ENCODE measurements around the gene NAP1L1. TPM values are rescaled to one million over a fixed set of nuclear protein-coding genes. Genes with fewer than 3 reads are reported as not detected.

Gene NAP1L1
- total RNA-seq, 4 donors from 2014 or later = 103 to 279 (median 201) TPM

DNA sequence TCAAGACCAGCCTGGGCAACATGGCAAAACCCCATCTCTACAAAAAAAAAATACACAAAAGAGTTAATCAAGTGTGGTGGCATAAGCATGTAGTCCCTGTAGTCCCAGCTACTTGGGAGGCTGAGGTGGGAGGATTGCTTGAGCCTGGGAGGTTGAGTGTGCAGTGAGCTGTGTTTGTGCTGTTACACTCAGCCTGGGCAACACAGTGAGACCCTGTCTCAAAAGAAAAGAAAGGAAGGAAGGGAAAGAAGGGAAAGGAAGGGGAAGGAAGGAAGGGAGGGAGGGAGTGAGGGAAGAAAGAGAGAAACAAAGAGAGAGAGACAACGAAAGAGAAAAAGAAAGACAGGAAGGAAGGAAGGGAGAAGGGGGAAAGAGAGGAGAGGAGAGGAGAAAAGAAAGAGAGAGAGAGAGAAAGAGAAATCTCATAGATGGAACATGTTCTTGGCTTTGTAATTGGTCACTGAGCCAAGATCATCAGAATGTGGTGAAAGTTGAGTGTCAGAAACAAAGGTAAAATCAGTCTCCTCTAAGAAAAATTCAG lies 26.8 kb upstream of the NAP1L1 start:
- intact Hi-C loops (cut with DNase I) = no loop called here
- WGBS, 2 donors = 38 to 44% methylated on average over 1 of the region's 1 CpG
- Histone ChIP-seq H3K36me3 (no peaks in the 10 kb centered on the region), H3K27ac (no peak overlapping the region), H3K4me3 (no peak overlapping the region), H3K4me1 (no peaks in the 10 kb centered on the region), H3K27me3 (no peaks in the 10 kb centered on the region), H3K9me3 (no peaks in the 10 kb centered on the region)
- DNase-seq = no peak
- TF ChIP-seq, protein P1, sequence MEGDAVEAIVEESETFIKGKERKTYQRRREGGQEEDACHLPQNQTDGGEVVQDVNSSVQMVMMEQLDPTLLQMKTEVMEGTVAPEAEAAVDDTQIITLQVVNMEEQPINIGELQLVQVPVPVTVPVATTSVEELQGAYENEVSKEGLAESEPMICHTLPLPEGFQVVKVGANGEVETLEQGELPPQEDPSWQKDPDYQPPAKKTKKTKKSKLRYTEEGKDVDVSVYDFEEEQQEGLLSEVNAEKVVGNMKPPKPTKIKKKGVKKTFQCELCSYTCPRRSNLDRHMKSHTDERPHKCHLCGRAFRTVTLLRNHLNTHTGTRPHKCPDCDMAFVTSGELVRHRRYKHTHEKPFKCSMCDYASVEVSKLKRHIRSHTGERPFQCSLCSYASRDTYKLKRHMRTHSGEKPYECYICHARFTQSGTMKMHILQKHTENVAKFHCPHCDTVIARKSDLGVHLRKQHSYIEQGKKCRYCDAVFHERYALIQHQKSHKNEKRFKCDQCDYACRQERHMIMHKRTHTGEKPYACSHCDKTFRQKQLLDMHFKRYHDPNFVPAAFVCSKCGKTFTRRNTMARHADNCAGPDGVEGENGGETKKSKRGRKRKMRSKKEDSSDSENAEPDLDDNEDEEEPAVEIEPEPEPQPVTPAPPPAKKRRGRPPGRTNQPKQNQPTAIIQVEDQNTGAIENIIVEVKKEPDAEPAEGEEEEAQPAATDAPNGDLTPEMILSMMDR (IDR thresholded peaks at IDR 0.05) = no peak
- no peak for TF ChIP-seq POLR2A (IDR thresholded peaks at IDR 0.05)

DNA sequence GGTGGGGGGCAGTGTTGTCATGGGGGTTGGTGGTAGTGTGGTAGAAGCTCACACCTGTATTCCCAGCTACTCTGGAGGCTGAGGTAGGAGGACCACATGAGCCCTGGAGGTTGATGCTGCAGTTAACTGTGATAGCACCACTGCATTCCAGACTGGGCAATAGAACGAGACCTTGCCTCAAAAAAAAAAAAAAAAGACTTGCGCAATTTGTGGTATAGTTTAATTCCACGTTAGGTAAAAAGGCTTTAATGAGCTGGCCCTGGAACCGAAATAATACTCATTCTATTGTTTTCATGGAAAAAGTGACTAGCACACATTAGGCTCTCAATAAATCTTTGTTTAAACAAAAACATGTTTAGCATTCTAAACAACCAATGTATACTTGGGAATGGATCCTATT lies 25.4 kb upstream of the NAP1L1 start:
- no peak for DNase-seq
- Histone ChIP-seq H3K27ac (no peak overlapping the region), H3K27me3 (no peaks in the 10 kb centered on the region), H3K36me3 (no peaks in the 10 kb centered on the region), H3K4me3 (no peak overlapping the region), H3K4me1 (no peaks in the 10 kb centered on the region), H3K9me3 (no peaks in the 10 kb centered on the region)
- 36 to 56% methylated on average over 4 of the region's 4 CpGs for WGBS, 2 donors
- intact Hi-C loops (cut with DNase I) = no loop called here
- TF ChIP-seq POLR2A (IDR thresholded peaks at IDR 0.05) = no peak
- TF ChIP-seq, protein P1 (IDR thresholded peaks at IDR 0.05) = no peak

DNA sequence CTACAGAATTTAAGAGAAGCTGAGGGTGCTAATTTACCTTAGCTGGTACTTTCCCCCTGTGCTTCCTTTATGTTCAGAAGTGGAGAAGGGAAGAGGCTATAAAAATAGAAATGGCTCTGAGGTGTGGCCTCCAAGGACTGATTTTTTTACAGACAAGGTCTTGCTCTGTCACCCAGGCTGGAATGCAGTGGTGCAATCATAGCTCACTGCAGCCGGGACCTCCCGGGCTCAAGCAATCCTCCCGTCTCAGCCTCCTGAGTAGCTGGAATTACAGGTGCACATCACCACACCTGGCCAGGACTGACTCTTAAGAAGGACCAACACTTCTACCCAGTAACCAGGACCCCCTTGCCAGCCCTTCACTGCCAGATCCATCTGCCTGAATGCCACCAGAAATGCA lies 23.9 kb upstream of the NAP1L1 start:
- no peaks in the 10 kb centered on the region for H3K9me3 ChIP-seq
- no peak for DNase-seq
- TF ChIP-seq, protein P1 (IDR thresholded peaks at IDR 0.05) = no peak
- TF ChIP-seq POLR2A (IDR thresholded peaks at IDR 0.05) = no peak
- H3K27ac ChIP-seq = no peak overlapping the region
- no peak overlapping the region for H3K4me3 ChIP-seq
- WGBS, 2 donors = 76 to 82% methylated on average over 2 to 3 of the region's 3 CpGs
- H3K27me3 ChIP-seq = no peaks in the 10 kb centered on the region
- intact Hi-C loops (cut with DNase I) = no loop called here
- H3K4me1 ChIP-seq = no peaks in the 10 kb centered on the region
- no peaks in the 10 kb centered on the region for H3K36me3 ChIP-seq

DNA sequence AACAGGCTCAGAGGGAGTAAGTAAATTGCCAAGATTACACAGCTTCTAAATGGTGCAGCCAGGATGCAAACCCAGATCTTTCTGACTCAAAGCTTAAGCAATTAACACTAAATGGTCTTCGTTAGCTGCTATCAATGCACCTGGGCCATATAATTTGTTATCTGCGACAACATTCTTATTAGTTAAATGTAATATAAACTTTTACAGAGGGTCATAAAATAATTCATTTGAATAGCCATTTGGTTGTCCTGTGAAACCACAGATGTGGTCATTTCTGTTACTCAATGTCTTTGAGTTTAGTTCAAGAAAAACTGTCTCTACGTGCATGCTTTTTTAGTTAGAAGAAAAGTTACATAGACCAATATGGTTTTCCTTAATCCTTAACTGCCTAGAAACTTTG lies 22.1 kb upstream of the NAP1L1 start:
- intact Hi-C loops (cut with DNase I) = no loop called here
- 69 to 79% methylated on average over 3 of the region's 3 CpGs for WGBS, 2 donors
- no peaks in the 10 kb centered on the region for H3K27me3 ChIP-seq
- no peak for DNase-seq
- no peak overlapping the region for H3K27ac ChIP-seq
- no peaks in the 10 kb centered on the region for H3K4me1 ChIP-seq
- H3K9me3 ChIP-seq = no peaks in the 10 kb centered on the region
- TF ChIP-seq, protein P1 (IDR thresholded peaks at IDR 0.05) = no peak
- no peak for TF ChIP-seq POLR2A (IDR thresholded peaks at IDR 0.05)
- no peaks in the 10 kb centered on the region for H3K36me3 ChIP-seq
- no peak overlapping the region for H3K4me3 ChIP-seq

DNA sequence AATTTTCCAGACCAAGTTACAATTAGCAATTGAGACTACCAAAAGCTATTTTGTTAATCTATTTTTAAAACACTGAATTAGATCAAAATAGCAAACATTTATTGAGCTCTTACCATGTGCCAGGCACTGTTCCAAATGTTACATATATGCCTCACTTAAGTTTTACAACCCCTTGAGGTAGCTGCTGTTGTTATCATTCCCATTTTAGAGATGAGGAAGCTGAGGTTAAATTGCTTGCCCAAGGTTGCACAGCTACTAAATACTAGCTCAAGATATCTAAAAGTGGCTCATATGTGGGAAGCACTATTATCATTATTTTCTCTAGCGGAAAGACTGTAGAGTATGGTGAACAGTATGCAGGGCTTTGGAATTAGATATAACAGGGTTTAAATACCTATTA lies 19.5 kb upstream of the NAP1L1 start:
- Histone ChIP-seq H3K27ac (no peak overlapping the region), H3K9me3 (no peaks in the 10 kb centered on the region), H3K27me3 (no peaks in the 10 kb centered on the region), H3K4me1 (no peaks in the 10 kb centered on the region), H3K36me3 (no peaks in the 10 kb centered on the region), H3K4me3 (no peak overlapping the region)
- intact Hi-C loops (cut with DNase I) = no loop called here
- DNase-seq = no peak
- TF ChIP-seq, protein P1 (IDR thresholded peaks at IDR 0.05) = no peak
- TF ChIP-seq POLR2A (IDR thresholded peaks at IDR 0.05) = no peak
- 95 to 100% methylated on average over 1 of the region's 1 CpG for WGBS, 2 donors
